ENCODE measurements around the gene TIGD1. TPM values are rescaled to one million over a fixed set of nuclear protein-coding genes. Genes with fewer than 3 reads are reported as not detected.

TIGD1 gene
- total RNA-seq, 4 donors from 2014 or later: 2.4 to 5.3 (median 4.2) TPM

- Histone ChIP-seq H3K4me1 (peaks cover 0 to 51% (median 7%) of the 10 kb centered on the region in 4 donors), H3K27ac (peak overlapping the region; percentile 91 to 99 (median 96)), H3K4me3 (peak overlapping the region; percentile 79 to 98 (median 86)), H3K27me3 (no peaks in the 10 kb centered on the region), H3K9me3 (peaks cover 0 to 11% (median 0%) of the 10 kb centered on the region in 4 donors), H3K36me3 (peaks cover 0 to 39% (median 0%) of the 10 kb centered on the region in 3 donors)
- DNase-seq (ENCODE audit: low spot score in 2 of 2): no peak
- TF ChIP-seq POLR2A (IDR thresholded peaks at IDR 0.05): no peak
- TF ChIP-seq CTCF (IDR thresholded peaks at IDR 0.05): no peak
- 37 to 38% methylated on average over 21 of the region's 21 CpGs for WGBS, 2 donors
These were observed 553 bp downstream of the TIGD1 start for GRCh38 chr2:232549655-232550353.

GRCh38 chr2:232547991-232548390 is 2.4 kb downstream of the TIGD1 start:
- H3K36me3 ChIP-seq: peaks cover 0 to 47% (median 0%) of the 10 kb centered on the region in 3 donors
- no peak for DNase-seq (ENCODE audit: low spot score in 2 of 2)
- peaks cover 0 to 11% (median 0%) of the 10 kb centered on the region in 4 donors for H3K9me3 ChIP-seq
- TF ChIP-seq CTCF (IDR thresholded peaks at IDR 0.05) (no peak), EP300 (IDR thresholded peaks at IDR 0.05) (no peak), POLR2A (IDR thresholded peaks at IDR 0.05) (no peak)
- no peak overlapping the region for H3K27ac ChIP-seq
- no peaks in the 10 kb centered on the region for H3K27me3 ChIP-seq
- no peak overlapping the region for H3K4me3 ChIP-seq
- WGBS, 2 donors: 96 to 97% methylated on average over 6 of the region's 6 CpGs
- peaks cover 0 to 33% (median 7%) of the 10 kb centered on the region in 4 donors for H3K4me1 ChIP-seq

- Histone ChIP-seq H3K36me3 (peaks cover 0 to 41% (median 0%) of the 10 kb centered on the region in 3 donors), H3K27ac (no peak overlapping the region), H3K4me3 (no peak overlapping the region), H3K9me3 (peaks cover 0 to 11% (median 0%) of the 10 kb centered on the region in 4 donors), H3K27me3 (no peaks in the 10 kb centered on the region), H3K4me1 (peaks cover 0 to 15% (median 0%) of the 10 kb centered on the region in 4 donors)
- no peak for TF ChIP-seq CTCF (IDR thresholded peaks at IDR 0.05)
- no peak for TF ChIP-seq POLR2A (IDR thresholded peaks at IDR 0.05)
- no peak for TF ChIP-seq EP300 (IDR thresholded peaks at IDR 0.05)
- DNase-seq (ENCODE audit: low spot score in 2 of 2): no peak
- 88 to 94% methylated on average over 17 of the region's 17 CpGs for WGBS, 2 donors
These were observed 4.6 kb downstream of the TIGD1 start for GRCh38 chr2:232545511-232546375.

GRCh38 chr2:232544674-232545073 is 5.7 kb downstream of the TIGD1 start:
- Histone ChIP-seq H3K9me3 (peaks cover 0 to 11% (median 0%) of the 10 kb centered on the region in 4 donors), H3K27ac (no peak overlapping the region), H3K4me1 (peaks cover 0 to 12% (median 0%) of the 10 kb centered on the region in 4 donors), H3K27me3 (peaks cover 0 to 5% of the 10 kb centered on the region in 2 donors), H3K36me3 (peaks cover 0 to 41% (median 0%) of the 10 kb centered on the region in 3 donors), H3K4me3 (no peak overlapping the region)
- WGBS, 2 donors: 92 to 95% methylated on average over 6 of the region's 6 CpGs
- no peak for TF ChIP-seq EP300 (IDR thresholded peaks at IDR 0.05)
- no peak for TF ChIP-seq CTCF (IDR thresholded peaks at IDR 0.05)
- TF ChIP-seq POLR2A (IDR thresholded peaks at IDR 0.05): no peak
- DNase-seq (ENCODE audit: low spot score in 2 of 2): no peak
